Measurements from ENCODE around the gene HMGXB3.

DNA sequence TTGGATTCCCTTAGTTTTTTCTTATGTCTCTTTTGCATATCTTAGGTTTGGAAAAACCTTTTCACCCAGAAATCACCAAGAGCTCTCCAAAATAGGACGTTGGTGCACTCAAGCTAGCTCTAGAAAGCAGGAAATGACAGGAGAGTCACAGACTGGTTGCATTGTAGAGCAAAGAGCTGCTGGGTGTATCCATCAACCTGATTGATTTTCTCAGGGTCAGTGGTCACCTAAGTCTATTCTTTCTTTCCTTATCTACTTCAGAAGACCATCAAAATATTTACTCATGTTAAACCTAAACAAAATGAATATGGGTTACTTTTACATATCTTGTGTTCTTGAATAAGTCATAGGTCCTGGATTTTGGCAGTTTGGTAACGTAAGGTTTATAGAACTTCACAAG, 25.1 kb upstream of the HMGXB3 start:
- no peak for TF ChIP-seq POLR2A (IDR thresholded peaks at IDR 0.05)
- TF ChIP-seq, protein P1, sequence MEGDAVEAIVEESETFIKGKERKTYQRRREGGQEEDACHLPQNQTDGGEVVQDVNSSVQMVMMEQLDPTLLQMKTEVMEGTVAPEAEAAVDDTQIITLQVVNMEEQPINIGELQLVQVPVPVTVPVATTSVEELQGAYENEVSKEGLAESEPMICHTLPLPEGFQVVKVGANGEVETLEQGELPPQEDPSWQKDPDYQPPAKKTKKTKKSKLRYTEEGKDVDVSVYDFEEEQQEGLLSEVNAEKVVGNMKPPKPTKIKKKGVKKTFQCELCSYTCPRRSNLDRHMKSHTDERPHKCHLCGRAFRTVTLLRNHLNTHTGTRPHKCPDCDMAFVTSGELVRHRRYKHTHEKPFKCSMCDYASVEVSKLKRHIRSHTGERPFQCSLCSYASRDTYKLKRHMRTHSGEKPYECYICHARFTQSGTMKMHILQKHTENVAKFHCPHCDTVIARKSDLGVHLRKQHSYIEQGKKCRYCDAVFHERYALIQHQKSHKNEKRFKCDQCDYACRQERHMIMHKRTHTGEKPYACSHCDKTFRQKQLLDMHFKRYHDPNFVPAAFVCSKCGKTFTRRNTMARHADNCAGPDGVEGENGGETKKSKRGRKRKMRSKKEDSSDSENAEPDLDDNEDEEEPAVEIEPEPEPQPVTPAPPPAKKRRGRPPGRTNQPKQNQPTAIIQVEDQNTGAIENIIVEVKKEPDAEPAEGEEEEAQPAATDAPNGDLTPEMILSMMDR (IDR thresholded peaks at IDR 0.05) = no peak

Measured in ovary (tissue), 3 donors.